Neural cell (in vitro differentiated cells): ENCODE measurements around the gene DHRS3. TPM values are rescaled to one million over a fixed set of nuclear protein-coding genes. Genes with fewer than 3 reads are reported as not detected.

Experiments used
- H2AFZ ChIP-seq: fragments of 200-600, 300-800 bp; sonication (generic), shearing (Covaris generic); 2 replicates; pipeline ENCODE4 v1.6.0; 2014; ENCODE audit warnings: low read depth, mild to moderate bottlenecking, antibody characterized with exemption, low read length, moderate library complexity
- H3F3A ChIP-seq: fragments of 200-600 bp; shearing (Covaris generic); 2 replicates; pipeline ENCODE4 v1.6.1; 2016; ENCODE audit warnings: mild to moderate bottlenecking, moderate library complexity, mixed read lengths, antibody characterized with exemption, low read length; ENCODE audit not compliant: insufficient read depth, poor library complexity, severe bottlenecking
- H3K27ac ChIP-seq: fragments of 200-600, 300-800 bp; sonication (generic), shearing (Covaris generic); 2 replicates; pipeline ENCODE4 v1.5.1; 2014; ENCODE audit warnings: mild to moderate bottlenecking, low read length, moderate library complexity
- H3K27me3 ChIP-seq: fragments of 300-800, 200-600 bp; sonication (generic), shearing (Covaris generic); 2 replicates; pipeline ENCODE4 v1.6.0; 2014; ENCODE audit warnings: mild to moderate bottlenecking, low read depth, low read length, moderate library complexity; ENCODE audit not compliant: insufficient read depth
- H3K36me3 ChIP-seq: fragments of 300-800, 200-600 bp; sonication (generic), shearing (Covaris generic); 2 replicates; pipeline ENCODE4 v1.5.1; 2014; ENCODE audit warnings: mild to moderate bottlenecking, antibody characterized with exemption, low read length, moderate library complexity; ENCODE audit not compliant: insufficient read depth
- H3K4me2 ChIP-seq: fragments of 300-800, 200-600 bp; sonication (generic), shearing (Covaris generic); 2 replicates; pipeline ENCODE4 v1.6.0; 2014; ENCODE audit warnings: mild to moderate bottlenecking, low read length
- H3K4me3 ChIP-seq: fragments of 300-800, 200-600 bp; sonication (generic), shearing (Covaris generic); 2 replicates; pipeline ENCODE4 v1.5.1; 2014; ENCODE audit warnings: mild to moderate bottlenecking, low read length, moderate library complexity
- H3K79me2 ChIP-seq: fragments of 200-600 bp; shearing (Covaris generic); replicated peaks from 2 replicates; pipeline ENCODE4 v1.6.0; 2014; ENCODE audit warnings: mild to moderate bottlenecking, low read length, moderate library complexity; ENCODE audit not compliant: insufficient read depth
- H3K9ac ChIP-seq: fragments of 300-800, 200-600 bp; sonication (generic), shearing (Covaris generic); 2 replicates; pipeline ENCODE4 v1.6.1; 2016; ENCODE audit warnings: mild to moderate bottlenecking, low read length, mixed read lengths
- H3K9me2 ChIP-seq: fragments of 200-600 bp; shearing (Covaris generic); 2 replicates; pipeline ENCODE4 v1.6.1; 2016; ENCODE audit warnings: mild to moderate bottlenecking, low read length, mixed read lengths; ENCODE audit not compliant: insufficient read depth
- H3K9me3 ChIP-seq: fragments of 200-600, 300-800 bp; sonication (generic), shearing (Covaris generic); 2 replicates; pipeline ENCODE4 v1.6.1; 2016; ENCODE audit warnings: mild to moderate bottlenecking, mixed run types, low read length, moderate library complexity, mixed read lengths
- H4K20me1 ChIP-seq: fragments of 200-600 bp; shearing (Covaris generic); 2 replicates; pipeline ENCODE4 v1.6.1; 2016; ENCODE audit warnings: mild to moderate bottlenecking, mixed run types; ENCODE audit not compliant: insufficient read depth
- CTCF ChIP-seq: fragments of 450-650 bp; IDR thresholded peaks from 2 replicates; pipeline ENCODE4 v1.5.1; 2014; ENCODE audit warnings: antibody characterized with exemption, mild to moderate bottlenecking, moderate library complexity; ENCODE audit not compliant: poor library complexity, severe bottlenecking
- EP300 ChIP-seq: fragments of 450-650 bp; conservative IDR thresholded peaks from 2 replicates; pipeline ENCODE4 v1.6.1; 2014; ENCODE audit warnings: antibody characterized with exemption, mild to moderate bottlenecking, moderate library complexity; ENCODE audit not compliant: poor library complexity, severe bottlenecking
- EZH2 ChIP-seq: fragments of 200-600, 300-800 bp; shearing (Covaris generic), sonication (generic); IDR thresholded peaks from 2 replicates; pipeline ENCODE4 v1.6.1; 2014; ENCODE audit warnings: antibody characterized with exemption, low read length, borderline replicate concordance, mild to moderate bottlenecking; ENCODE audit not compliant: insufficient read depth, poor library complexity, severe bottlenecking
- MXI1 ChIP-seq: fragments of 450-650 bp; conservative IDR thresholded peaks from 2 replicates; pipeline ENCODE4 v1.6.1; 2014; ENCODE audit warnings: antibody characterized with exemption, mild to moderate bottlenecking; ENCODE audit not compliant: poor library complexity, severe bottlenecking
- POLR2AphosphoS5 ChIP-seq: IDR thresholded peaks from 2 replicates; pipeline ENCODE4 v1.6.1; 2012
- RAD21 ChIP-seq: fragments of 450-650 bp; conservative IDR thresholded peaks from 2 replicates; pipeline ENCODE4 v1.6.1; 2014; ENCODE audit warnings: antibody characterized with exemption, mild to moderate bottlenecking, moderate library complexity
- REST ChIP-seq: IDR thresholded peaks from 2 replicates; pipeline ENCODE4 v1.6.1; 2012; ENCODE audit warnings: borderline replicate concordance
- SMC3 ChIP-seq: fragments of 450-650 bp; conservative IDR thresholded peaks from 2 replicates; pipeline ENCODE4 v1.6.1; 2014; ENCODE audit warnings: antibody characterized with exemption, mild to moderate bottlenecking, moderate library complexity; ENCODE audit not compliant: poor library complexity
- TAF1 ChIP-seq: IDR thresholded peaks from 2 replicates; pipeline ENCODE4 v1.6.1; 2012; ENCODE audit warnings: low read depth
- polyA plus RNA-seq: library from polyadenylated mRNA; depleted of rRNA; stranded (reverse); fragments of >200 nt; gene quantifications from 2 replicates; pipeline ENCODE4 v1.2.3, GENCODE V29; 2014

The DHRS3 gene
- polyA plus RNA-seq, 1 donor from 2014 or later = 0.22 TPM

- no peaks in the 10 kb centered on the region for H3K27me3 ChIP-seq
- H3K4me3 ChIP-seq = no peak overlapping the region
- no peaks in the 10 kb centered on the region for H3K9me2 ChIP-seq
- no peak for TF ChIP-seq REST
- TF ChIP-seq POLR2AphosphoS5 = no peak
- no peak for TF ChIP-seq TAF1
- TF ChIP-seq RAD21 = no peak
- TF ChIP-seq MXI1 = no peak
- TF ChIP-seq EZH2 = no peak
- no peak for TF ChIP-seq EP300
- no peak for TF ChIP-seq CTCF
- no peak for TF ChIP-seq SMC3
- H3K36me3 ChIP-seq = no peaks in the 10 kb centered on the region
- no peaks in the 10 kb centered on the region for H4K20me1 ChIP-seq
- H2AFZ ChIP-seq = no peak overlapping the region
- no peaks in the 10 kb centered on the region for H3F3A ChIP-seq
- no peak overlapping the region for H3K27ac ChIP-seq
- no peak overlapping the region for H3K9ac ChIP-seq
- H3K9me3 ChIP-seq = no peaks in the 10 kb centered on the region
- H3K4me2 ChIP-seq = no peak overlapping the region
- H3K79me2 ChIP-seq = no peaks in the 10 kb centered on the region
These were observed 98.2 kb downstream of the DHRS3 start for GRCh38 chr1:12519693-12520364.

GRCh38 chr1:12518931-12519692, 98.9 kb downstream of the DHRS3 start:
- Histone ChIP-seq H3K27me3 (no peaks in the 10 kb centered on the region), H3K27ac (no peak overlapping the region), H3F3A (no peaks in the 10 kb centered on the region), H3K9me2 (no peaks in the 10 kb centered on the region), H3K4me2 (no peak overlapping the region), H3K9me3 (no peaks in the 10 kb centered on the region), H4K20me1 (no peaks in the 10 kb centered on the region), H2AFZ (no peak overlapping the region), H3K36me3 (no peaks in the 10 kb centered on the region), H3K79me2 (no peaks in the 10 kb centered on the region), H3K9ac (no peak overlapping the region), H3K4me3 (no peak overlapping the region)
- TF ChIP-seq EZH2 (no peak), MXI1 (no peak), CTCF (no peak), TAF1 (no peak), REST (no peak), EP300 (no peak), RAD21 (no peak), SMC3 (no peak)
